BLaER1 (cell line): ENCODE results near the gene MINDY4.

Experiments
- H3K27ac ChIP-seq: shearing (Covaris generic); formaldehyde crosslinking; 2 replicates; pipeline ENCODE4 v1.8.1; 2022
- H3K27me3 ChIP-seq: shearing (Covaris generic); formaldehyde crosslinking; 2 replicates; pipeline ENCODE4 v1.8.1; 2022
- H3K36me3 ChIP-seq: shearing (Covaris generic); formaldehyde crosslinking; 2 replicates; pipeline ENCODE4 v1.8.1; 2022
- H3K4me1 ChIP-seq: shearing (Covaris generic); formaldehyde crosslinking; 2 replicates; pipeline ENCODE4 v1.8.1; 2022
- H3K4me2 ChIP-seq: shearing (Covaris generic); formaldehyde crosslinking; 2 replicates; pipeline ENCODE4 v1.8.1; 2022
- H3K4me3 ChIP-seq: shearing (Covaris generic); formaldehyde crosslinking; 2 replicates; pipeline ENCODE4 v1.8.1; 2022
- H3K9ac ChIP-seq: shearing (Covaris generic); formaldehyde crosslinking; 2 replicates; pipeline ENCODE4 v1.8.1; 2022
- H3K9me3 ChIP-seq: shearing (Covaris generic); formaldehyde crosslinking; 2 replicates; pipeline ENCODE4 v1.8.1; 2022
- H4K20me1 ChIP-seq: shearing (Covaris generic); formaldehyde crosslinking; 2 replicates; pipeline ENCODE4 v1.8.1; 2022
- Cebpa-rat ChIP-seq: shearing (Covaris generic); IDR thresholded peaks from 2 replicates; pipeline ENCODE4 v1.8.1; 2022

The MINDY4 gene

GRCh38 chr7:30869794-30870611 is 98.8 kb downstream of the MINDY4 start:
- no peak for TF ChIP-seq Cebpa-rat
- H4K20me1 ChIP-seq: no peaks in the 10 kb centered on the region
- H3K9me3 ChIP-seq: no peaks in the 10 kb centered on the region
- peak overlapping the region; percentile 54 for H3K4me2 ChIP-seq
- peaks cover 67% of the 10 kb centered on the region for H3K4me1 ChIP-seq
- H3K36me3 ChIP-seq: no peaks in the 10 kb centered on the region
- no peak overlapping the region for H3K9ac ChIP-seq
- H3K27ac ChIP-seq: no peak overlapping the region
- no peaks in the 10 kb centered on the region for H3K27me3 ChIP-seq
- no peak overlapping the region for H3K4me3 ChIP-seq

DNA sequence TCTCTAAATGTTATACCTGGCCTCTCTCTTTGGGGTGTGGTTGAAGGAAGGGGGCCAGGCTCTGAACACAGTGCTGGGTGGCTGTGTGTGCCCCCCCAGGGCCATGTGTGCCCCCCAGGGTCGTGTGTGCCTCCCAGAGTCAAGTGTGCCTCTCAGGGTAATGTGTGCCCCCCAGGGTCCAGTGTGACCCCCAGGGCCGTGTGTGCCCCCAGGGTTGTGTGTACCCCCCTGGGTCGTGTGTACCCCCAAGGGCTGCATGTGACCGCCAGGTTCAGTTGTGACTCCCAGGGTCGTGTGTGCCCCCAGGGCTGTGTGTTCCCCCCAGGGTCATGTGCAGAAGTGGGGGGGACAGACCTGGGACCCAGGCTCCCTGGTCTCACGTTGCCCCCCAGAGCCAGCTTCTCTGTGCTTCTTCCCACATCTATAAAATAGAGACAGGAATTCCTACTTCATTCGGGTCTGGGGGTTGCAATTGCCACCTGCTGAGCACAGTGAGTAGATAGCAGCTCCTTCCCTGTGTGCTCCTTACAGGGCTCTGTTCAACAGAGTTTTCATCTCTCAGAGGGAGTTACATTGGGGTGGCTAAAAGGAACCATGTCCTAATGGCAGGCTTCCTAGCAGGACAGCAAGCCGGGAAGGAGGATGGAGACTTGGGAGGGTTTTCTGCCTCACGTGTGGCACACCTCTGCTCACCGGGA is 99.8 kb downstream of the MINDY4 start:
- Histone ChIP-seq H3K9ac (no peak overlapping the region), H3K4me1 (peaks cover 67% of the 10 kb centered on the region), H3K27ac (no peak overlapping the region), H3K27me3 (no peaks in the 10 kb centered on the region), H3K9me3 (no peaks in the 10 kb centered on the region), H3K4me3 (no peak overlapping the region), H3K4me2 (peak overlapping the region; percentile 54), H4K20me1 (no peaks in the 10 kb centered on the region), H3K36me3 (no peaks in the 10 kb centered on the region)
- no peak for TF ChIP-seq Cebpa-rat

- Histone ChIP-seq H3K27me3 (no peaks in the 10 kb centered on the region), H3K9me3 (no peaks in the 10 kb centered on the region), H3K4me1 (peaks cover 73% of the 10 kb centered on the region), H3K9ac (no peak overlapping the region), H3K27ac (no peak overlapping the region), H4K20me1 (no peaks in the 10 kb centered on the region), H3K4me2 (no peak overlapping the region), H3K4me3 (no peak overlapping the region), H3K36me3 (no peaks in the 10 kb centered on the region)
- TF ChIP-seq Cebpa-rat: no peak
Measured at GRCh38 chr7:30871655-30872054, 100.4 kb downstream of the MINDY4 start.

DNA sequence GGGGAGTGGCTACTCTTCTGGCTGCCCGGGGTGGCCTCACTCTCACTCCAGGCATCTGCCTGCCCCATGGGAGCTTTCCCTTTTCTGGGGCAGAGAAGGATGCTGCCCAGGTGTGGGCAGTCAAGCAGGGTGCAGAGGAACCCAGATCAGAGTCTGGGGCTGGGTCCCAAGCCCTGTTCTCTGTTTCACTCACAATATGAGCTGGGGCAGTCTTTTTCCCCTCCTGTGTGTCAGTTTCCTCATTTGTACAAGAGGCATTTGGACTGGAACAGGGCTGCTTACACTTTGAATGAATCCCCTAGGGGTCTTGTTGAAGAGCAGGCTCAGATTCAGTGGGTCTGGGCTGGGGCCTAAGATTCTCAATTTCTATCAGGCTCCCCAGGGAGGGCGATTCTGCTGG is 102.0 kb downstream of the MINDY4 start:
- Histone ChIP-seq H3K27me3 (no peaks in the 10 kb centered on the region), H3K36me3 (no peaks in the 10 kb centered on the region), H3K4me1 (peaks cover 71% of the 10 kb centered on the region), H3K9ac (no peak overlapping the region), H3K27ac (0 out of 2 replicates have a peak overlapping the region, but pooled peaks have one; percentile 16), H4K20me1 (no peaks in the 10 kb centered on the region), H3K4me2 (peak overlapping the region; percentile 71), H3K4me3 (no peak overlapping the region), H3K9me3 (no peaks in the 10 kb centered on the region)
- no peak for TF ChIP-seq Cebpa-rat

DNA sequence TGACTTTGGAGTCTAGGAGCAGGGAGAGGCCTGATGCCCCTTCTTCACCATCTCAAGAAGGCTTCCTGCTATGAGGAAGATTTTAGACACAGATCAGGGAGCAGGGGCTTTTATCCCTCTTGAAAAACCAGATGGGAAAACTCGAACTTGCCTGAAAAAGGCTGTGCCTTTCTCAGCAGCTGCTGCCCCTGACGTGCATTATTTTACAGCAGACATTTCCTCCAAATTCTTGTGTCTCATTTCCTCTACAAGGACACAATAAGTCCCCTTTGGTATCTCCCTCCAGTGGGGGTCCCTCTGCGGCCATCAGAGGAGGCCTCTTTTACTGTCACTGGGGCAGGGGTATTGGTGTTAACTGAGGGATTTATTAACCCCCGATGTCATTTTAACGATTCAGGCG is 102.4 kb downstream of the MINDY4 start:
- H3K9ac ChIP-seq: no peak overlapping the region
- peak overlapping the region; percentile 71 for H3K4me2 ChIP-seq
- no peaks in the 10 kb centered on the region for H3K27me3 ChIP-seq
- no peaks in the 10 kb centered on the region for H3K9me3 ChIP-seq
- TF ChIP-seq Cebpa-rat: no peak
- H3K4me1 ChIP-seq: peaks cover 71% of the 10 kb centered on the region
- H3K4me3 ChIP-seq: no peak overlapping the region
- H4K20me1 ChIP-seq: no peaks in the 10 kb centered on the region
- no peaks in the 10 kb centered on the region for H3K36me3 ChIP-seq
- 0 out of 2 replicates have a peak overlapping the region, but pooled peaks have one; percentile 16 for H3K27ac ChIP-seq

GRCh38 chr7:30874656-30875302 is 103.6 kb downstream of the MINDY4 start:
- Histone ChIP-seq H4K20me1 (no peaks in the 10 kb centered on the region), H3K4me1 (peaks cover 65% of the 10 kb centered on the region), H3K27me3 (no peaks in the 10 kb centered on the region), H3K4me2 (peak overlapping the region; percentile 73), H3K9me3 (no peaks in the 10 kb centered on the region), H3K4me3 (no peak overlapping the region), H3K27ac (no peak overlapping the region), H3K9ac (no peak overlapping the region), H3K36me3 (no peaks in the 10 kb centered on the region)
- no peak for TF ChIP-seq Cebpa-rat

DNA sequence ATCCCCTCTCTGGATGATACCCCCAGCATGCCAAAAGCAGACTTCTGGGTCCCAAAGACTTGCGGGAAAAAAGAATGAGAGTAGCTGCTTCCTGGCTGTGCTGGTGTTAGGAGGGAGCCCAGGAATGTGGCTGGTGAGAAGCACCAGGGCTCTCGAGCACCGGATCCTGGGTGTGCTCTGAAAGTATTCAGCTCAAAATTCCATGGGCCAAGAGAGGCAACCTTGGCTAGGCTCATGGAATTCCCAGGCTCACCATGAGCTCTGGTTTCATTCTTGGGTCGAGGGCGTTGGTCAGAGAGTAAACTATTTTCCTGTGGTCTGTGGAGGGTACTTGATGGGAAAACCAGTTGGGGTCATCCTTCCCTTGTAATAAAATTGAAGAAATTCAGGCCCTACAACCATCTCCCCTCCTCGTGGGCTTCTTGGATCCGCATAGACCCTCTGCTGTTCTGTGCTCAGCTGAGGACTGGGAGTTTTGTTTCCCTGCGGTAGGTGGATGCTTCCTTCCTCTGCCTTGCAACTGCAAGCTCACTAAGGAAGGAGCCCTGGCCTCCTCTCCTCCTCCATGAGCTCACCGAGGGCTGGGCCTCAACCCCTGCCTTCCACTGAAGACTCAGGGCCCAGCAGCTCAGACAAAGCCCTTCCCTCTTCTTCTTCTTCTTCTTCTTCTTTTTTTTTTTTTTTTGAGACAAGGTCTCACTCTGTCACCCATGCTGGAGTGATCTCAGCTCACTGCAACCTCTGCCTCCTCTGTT is 106.0 kb downstream of the MINDY4 start:
- H3K4me2 ChIP-seq: peak overlapping the region; percentile 73
- no peak overlapping the region for H3K4me3 ChIP-seq
- no peak for TF ChIP-seq Cebpa-rat
- no peaks in the 10 kb centered on the region for H3K36me3 ChIP-seq
- H3K9me3 ChIP-seq: no peaks in the 10 kb centered on the region
- peaks cover 52% of the 10 kb centered on the region for H3K4me1 ChIP-seq
- no peaks in the 10 kb centered on the region for H3K27me3 ChIP-seq
- no peak overlapping the region for H3K9ac ChIP-seq
- no peaks in the 10 kb centered on the region for H4K20me1 ChIP-seq
- H3K27ac ChIP-seq: no peak overlapping the region

- peaks cover 50% of the 10 kb centered on the region for H3K4me1 ChIP-seq
- no peak overlapping the region for H3K4me3 ChIP-seq
- H3K27me3 ChIP-seq: no peaks in the 10 kb centered on the region
- H3K27ac ChIP-seq: no peak overlapping the region
- no peaks in the 10 kb centered on the region for H3K36me3 ChIP-seq
- TF ChIP-seq Cebpa-rat: no peak
- no peak overlapping the region for H3K4me2 ChIP-seq
- H4K20me1 ChIP-seq: no peaks in the 10 kb centered on the region
- H3K9ac ChIP-seq: no peak overlapping the region
- H3K9me3 ChIP-seq: no peaks in the 10 kb centered on the region
Measured at GRCh38 chr7:30877993-30878392, 106.8 kb downstream of the MINDY4 start.
